Ascending aorta (tissue), 2 donors: ENCODE results near the gene CHST15. TPM values are rescaled to one million over a fixed set of nuclear protein-coding genes. Genes with fewer than 3 reads are reported as not detected.

Experiments used
- DNase-seq, 2 donors: peaks; one replicate each; pipeline ENCODE4 v3.0.0-alpha.2; 2019; ENCODE audit warnings: low spot score in 2 of 2
- H3K27ac ChIP-seq, 2 donors: fragments of 200-600 bp; sonication (generic); one replicate each; pipeline ENCODE4 v1.5.1; 2016 to 2017; ENCODE audit warnings: mild to moderate bottlenecking in 1 of 2
- H3K27me3 ChIP-seq: fragments of 200-600 bp; sonication (generic); one replicate; pipeline ENCODE4 v1.5.1; 2017
- H3K36me3 ChIP-seq, 2 donors: fragments of 200-600 bp; sonication (generic); one replicate each; pipeline ENCODE4 v1.5.1; 2016
- H3K4me1 ChIP-seq, 2 donors: fragments of 200-600 bp; sonication (generic); one replicate each; pipeline ENCODE4 v1.5.1; 2016 to 2017; ENCODE audit warnings: mild to moderate bottlenecking in 1 of 2
- H3K4me3 ChIP-seq, 2 donors: fragments of 200-600 bp; sonication (generic); one replicate each; pipeline ENCODE4 v1.5.1; 2016 to 2017; ENCODE audit warnings: mild to moderate bottlenecking in 1 of 2
- H3K9me3 ChIP-seq, 2 donors: fragments of 200-600 bp; sonication (generic); one replicate each; pipeline ENCODE4 v1.5.1; 2016
- CTCF ChIP-seq, 3 experiments: fragments of 200-600 bp in 2 of 3; fragments of 450-650 bp in 1 of 3; sonication (generic) in 2 of 3; IDR thresholded peaks; one replicate each; pipeline ENCODE4 v1.5.1; 2016 to 2019; ENCODE audit warnings: antibody characterized with exemption in 3 of 3, mild to moderate bottlenecking in 1 of 3, moderate library complexity in 1 of 3
- intact Hi-C: fragments of 100-400 bp; cut with DNase I; formaldehyde crosslinking; loops from one replicate; pipeline ENCODE4 v1.15.1; 2023
- total RNA-seq: library from RNA; depleted of rRNA; stranded (reverse); fragments of >200 nt; gene quantifications from one replicate; pipeline ENCODE4 v1.1.0, GENCODE V29; 2016

The CHST15 gene
- total RNA-seq, 1 donor from 2014 or later = 20.4 TPM

GRCh38 chr10:124028700-124029480 lies 64.5 kb downstream of the CHST15 start:
- peaks cover 0 to 22% of the 10 kb centered on the region in 2 donors for H3K36me3 ChIP-seq
- peaks cover 0 to 7% of the 10 kb centered on the region in 2 donors for H3K4me1 ChIP-seq
- no peaks in the 10 kb centered on the region for H3K27me3 ChIP-seq
- intact Hi-C loops = no loop called here
- no peak overlapping the region for H3K4me3 ChIP-seq
- no peak overlapping the region for H3K27ac ChIP-seq
- DNase-seq = no peak
- no peak for TF ChIP-seq CTCF (IDR thresholded peaks at IDR 0.05)
- H3K9me3 ChIP-seq = no peaks in the 10 kb centered on the region

- intact Hi-C loops = no loop called here
- H3K4me3 ChIP-seq = no peak overlapping the region
- no peak overlapping the region for H3K27ac ChIP-seq
- no peak for DNase-seq
- peaks cover 0 to 4% of the 10 kb centered on the region in 2 donors for H3K4me1 ChIP-seq
- TF ChIP-seq CTCF (IDR thresholded peaks at IDR 0.05) = no peak
- H3K27me3 ChIP-seq = no peaks in the 10 kb centered on the region
- peaks cover 0 to 22% of the 10 kb centered on the region in 2 donors for H3K36me3 ChIP-seq
- no peaks in the 10 kb centered on the region for H3K9me3 ChIP-seq
Measured at GRCh38 chr10:124027651-124028050, 65.7 kb downstream of the CHST15 start.

GRCh38 chr10:124027031-124027611 lies 66.3 kb downstream of the CHST15 start:
- no peak overlapping the region for H3K4me3 ChIP-seq
- peaks cover 0 to 4% of the 10 kb centered on the region in 2 donors for H3K4me1 ChIP-seq
- TF ChIP-seq CTCF (IDR thresholded peaks at IDR 0.05) = no peak
- H3K36me3 ChIP-seq = peaks cover 0 to 22% of the 10 kb centered on the region in 2 donors
- intact Hi-C loops = no loop called here
- no peaks in the 10 kb centered on the region for H3K27me3 ChIP-seq
- DNase-seq = no peak
- no peak overlapping the region for H3K27ac ChIP-seq
- H3K9me3 ChIP-seq = no peaks in the 10 kb centered on the region

GRCh38 chr10:124026589-124026939 lies 66.8 kb downstream of the CHST15 start:
- no peak for DNase-seq
- Histone ChIP-seq H3K4me1 (peaks cover 0 to 4% of the 10 kb centered on the region in 2 donors), H3K36me3 (peaks cover 0 to 22% of the 10 kb centered on the region in 2 donors), H3K9me3 (no peaks in the 10 kb centered on the region), H3K27ac (no peak overlapping the region), H3K27me3 (no peaks in the 10 kb centered on the region), H3K4me3 (no peak overlapping the region)
- TF ChIP-seq CTCF (IDR thresholded peaks at IDR 0.05) = no peak
- intact Hi-C loops = no loop called here

GRCh38 chr10:124025660-124026588 lies 67.5 kb downstream of the CHST15 start:
- Histone ChIP-seq H3K9me3 (no peaks in the 10 kb centered on the region), H3K27ac (no peak overlapping the region), H3K27me3 (no peaks in the 10 kb centered on the region), H3K36me3 (peaks cover 0 to 22% of the 10 kb centered on the region in 2 donors), H3K4me3 (no peak overlapping the region), H3K4me1 (peaks cover 0 to 4% of the 10 kb centered on the region in 2 donors)
- peak; percentile 51 to 67 (median 61) for TF ChIP-seq CTCF (IDR thresholded peaks at IDR 0.05)
- intact Hi-C loops = loop anchor here (1.0 kb wide), 2 partner anchors 236 to 363 kb away; no protein-coding TSS in a partner anchor
- DNase-seq = no peak
